HCT116 (cell line): ENCODE measurements around the gene TMEM178B. TPM values are rescaled to one million over a fixed set of nuclear protein-coding genes. Genes with fewer than 3 reads are reported as not detected.

ENCODE experiments used
- ATAC-seq: fragments of 200-7000 bp; cut with Tn5 transposase; 2 replicates; pipeline ENCODE4 v1.9.1; 2020; ENCODE audit warnings: mild to moderate bottlenecking, moderate library complexity
- BruUV-seq: library from RNA; stranded (reverse); fragments of 400-500 nt; replicated peaks from 2 replicates; lab custom pipeline; 2021; lab: Mats Ljungman, UMichigan
- CTCF ChIA-PET: fragments of 300-600 bp; sonication (Branson Sonifier 250); formaldehyde crosslinking; loops from one replicate; lab custom pipeline; 2021; ENCODE audit warnings: antibody characterized with exemption; lab: Charles Lee
- POLR2A ChIA-PET: fragments of 300-600, 350-600 bp; sonication (Branson Sonifier 250); formaldehyde crosslinking; loops from one replicate; lab custom pipeline; 2021; ENCODE audit warnings: antibody characterized with exemption; lab: Charles Lee
- RAD21 ChIA-PET, 2 experiments: fragments of 300-600 bp; sonication (Branson Sonifier 250); formaldehyde crosslinking; loops; one replicate each; lab custom pipeline; 2023; ENCODE audit warnings: low total read pairs in 2 of 2; ENCODE audit not compliant: uncharacterized antibody in 2 of 2, unreplicated experiment in 2 of 2, low non-redundant PET in 1 of 2; lab: Charles Lee
- DNase-seq: peaks from one replicate; pipeline ENCODE4 v3.0.0-alpha.2; 2010; ENCODE audit warnings: low read depth, low spot score
- H2AFZ ChIP-seq: fragments of 200-600 bp; shearing (Covaris generic), sonication (generic); 2 replicates; pipeline ENCODE4 v1.6.1; 2017; ENCODE audit warnings: low read depth, mixed run types, mixed read lengths, antibody characterized with exemption, low read length; ENCODE audit not compliant: poor library complexity, severe bottlenecking
- H3K27ac ChIP-seq: 2 replicates; pipeline ENCODE4 v1.5.1; 2012; ENCODE audit warnings: low read depth, low read length
- H3K27me3 ChIP-seq: fragments of 200-600 bp; sonication (generic); 2 replicates; pipeline ENCODE4 v1.6.1; 2016; ENCODE audit warnings: mixed run types, low read length, mixed read lengths; ENCODE audit not compliant: insufficient read depth
- H3K36me3 ChIP-seq, 2 experiments: fragments of 200-500 bp in 1 of 2; fragments of 200-600 bp in 1 of 2; sonication (Bioruptor generic) in 1 of 2; sonication (generic) in 1 of 2; 2 replicates each; pipeline versions ENCODE4 v1.5.1 to v1.6.1; 2014 to 2016; ENCODE audit warnings: low read length in 2 of 2, inconsistent platforms in 1 of 2, mixed read lengths in 1 of 2, mixed run types in 1 of 2; ENCODE audit not compliant: insufficient read depth in 2 of 2, control insufficient read depth in 1 of 2
- H3K4me1 ChIP-seq, 2 experiments: fragments of 200-600 bp in 1 of 2; sonication (generic) in 1 of 2; 2 replicates each; pipeline versions ENCODE4 v1.5.1 to v1.6.1; 2012 to 2017; ENCODE audit warnings: low read length in 2 of 2, inconsistent platforms in 1 of 2, mild to moderate bottlenecking in 1 of 2, mixed read lengths in 1 of 2, mixed run types in 1 of 2, moderate library complexity in 1 of 2; ENCODE audit not compliant: insufficient read depth in 2 of 2, control insufficient read depth in 1 of 2
- H3K4me2 ChIP-seq: fragments of 200-600 bp; sonication (generic); 2 replicates; pipeline ENCODE4 v1.6.1; 2017; ENCODE audit warnings: mixed run types, low read length, mixed read lengths
- H3K4me3 ChIP-seq, 2 experiments: fragments of 200-600 bp in 1 of 2; sonication (generic) in 1 of 2; replicated peaks in 1 of 2; 2 replicates each; pipeline ENCODE4 v1.5.1; 2011 to 2016; ENCODE audit warnings: low read length in 2 of 2, control low read depth in 1 of 2, low read depth in 1 of 2, mild to moderate bottlenecking in 1 of 2, mixed read lengths in 1 of 2, mixed run types in 1 of 2
- H3K79me2 ChIP-seq: fragments of 200-600 bp; sonication (generic); 2 replicates; pipeline ENCODE4 v1.6.1; 2017; ENCODE audit warnings: mild to moderate bottlenecking, mixed run types, low read length, moderate library complexity, mixed read lengths; ENCODE audit not compliant: insufficient read depth
- H3K9ac ChIP-seq: fragments of 200-600 bp; sonication (generic); 2 replicates; pipeline ENCODE4 v1.6.1; 2016; ENCODE audit warnings: low read length, mixed read lengths
- H3K9me2 ChIP-seq: fragments of 200-600 bp; sonication (generic), shearing (Covaris generic); 2 replicates; pipeline ENCODE4 v1.6.1; 2017; ENCODE audit warnings: mixed run types, mild to moderate bottlenecking, moderate library complexity; ENCODE audit not compliant: insufficient read depth
- H3K9me3 ChIP-seq, 2 experiments: fragments of 200-500 bp in 1 of 2; fragments of 200-600 bp in 1 of 2; sonication (Bioruptor generic) in 1 of 2; sonication (generic) in 1 of 2; 2 replicates each; pipeline ENCODE4 v1.6.1; 2014 to 2017; ENCODE audit warnings: low read length in 2 of 2, mixed read lengths in 2 of 2, inconsistent platforms in 1 of 2, low read depth in 1 of 2, mild to moderate bottlenecking in 1 of 2, mixed run types in 1 of 2, moderate library complexity in 1 of 2; ENCODE audit not compliant: control insufficient read depth in 1 of 2, insufficient read depth in 1 of 2
- H4K20me1 ChIP-seq: fragments of 200-600 bp; sonication (generic), shearing (Covaris generic); 2 replicates; pipeline ENCODE4 v1.6.1; 2017; ENCODE audit warnings: mixed run types, mild to moderate bottlenecking, moderate library complexity; ENCODE audit not compliant: insufficient read depth
- ATF3 ChIP-seq: IDR thresholded peaks from 2 replicates; pipeline ENCODE4 v1.6.1; 2012
- CTCF ChIP-seq, 3 experiments: fragments of 200-600 bp in 1 of 3; sonication (generic) in 1 of 3; IDR thresholded peaks in 2 of 3; conservative IDR thresholded peaks in 1 of 3; 2 replicates each; pipeline ENCODE4 v1.5.1; 2012 to 2017; ENCODE audit warnings: low read depth in 2 of 3, low read length in 2 of 3, antibody characterized with exemption in 1 of 3, borderline replicate concordance in 1 of 3, control low read depth in 1 of 3, mild to moderate bottlenecking in 1 of 3, mixed read lengths in 1 of 3, mixed run types in 1 of 3, moderate library complexity in 1 of 3; ENCODE audit not compliant: insufficient read depth in 1 of 3
- EGR1 ChIP-seq: IDR thresholded peaks from 2 replicates; pipeline ENCODE4 v1.6.1; 2012; ENCODE audit warnings: low read depth
- ELF1 ChIP-seq: IDR thresholded peaks from 2 replicates; pipeline ENCODE4 v1.6.1; 2012; ENCODE audit warnings: low read depth, borderline replicate concordance
- EZH2phosphoT487 ChIP-seq: fragments of 200-600 bp; IDR thresholded peaks from 2 replicates; pipeline ENCODE4 v1.6.1; 2018; ENCODE audit warnings: antibody characterized with exemption, borderline replicate concordance
- FOSL1 ChIP-seq: IDR thresholded peaks from 2 replicates; pipeline ENCODE4 v1.6.1; 2012; ENCODE audit warnings: low read depth
- REST ChIP-seq: IDR thresholded peaks from 2 replicates; pipeline ENCODE4 v1.6.1; 2012; ENCODE audit warnings: low read depth
- SIN3A ChIP-seq: IDR thresholded peaks from 2 replicates; pipeline ENCODE4 v1.6.1; 2012; ENCODE audit warnings: low read depth
- SP1 ChIP-seq: IDR thresholded peaks from 2 replicates; pipeline ENCODE4 v1.6.1; 2012; ENCODE audit warnings: low read depth
- YY1 ChIP-seq: IDR thresholded peaks from 2 replicates; pipeline ENCODE4 v1.6.1; 2011; ENCODE audit warnings: low read length, low read depth, moderate library complexity, mild to moderate bottlenecking; ENCODE audit not compliant: insufficient replicate concordance; ENCODE audit errors: extremely low read depth
- ZBTB33 ChIP-seq: IDR thresholded peaks from 2 replicates; pipeline ENCODE4 v1.6.1; 2011; ENCODE audit warnings: mild to moderate bottlenecking, low read length, moderate library complexity; ENCODE audit not compliant: insufficient replicate concordance; ENCODE audit errors: extremely low read depth
- ZFX ChIP-seq: fragments of 450-650 bp; IDR thresholded peaks from 2 replicates; pipeline ENCODE4 v1.6.1; 2017
- ZNF274 ChIP-seq: fragments of 200-500 bp; sonication (Bioruptor generic); IDR thresholded peaks from 2 replicates; pipeline ENCODE4 v1.6.1; 2014; ENCODE audit warnings: mild to moderate bottlenecking, low read depth, low read length, inconsistent platforms
- intact Hi-C: fragments of 100-400 bp; cut with micrococcal nuclease; formaldehyde crosslinking; loops from 2 replicates; pipeline ENCODE4 v1.10.0; 2022
- total RNA-seq: library from RNA; stranded (reverse); gene quantifications from one replicate; pipeline ENCODE4 v1.2.1, GENCODE V29; 2021; ENCODE audit not compliant: unreplicated experiment

The TMEM178B gene
- total RNA-seq, 1 experiment from 2014 or later: 0.02 TPM

- Histone ChIP-seq H3K36me3 (no peaks in the 10 kb centered on the region), H2AFZ (no peak overlapping the region), H3K9me3 (no peaks in the 10 kb centered on the region), H3K27ac (no peak overlapping the region), H3K4me2 (no peak overlapping the region), H3K4me1 (no peaks in the 10 kb centered on the region), H3K27me3 (peaks cover 22% of the 10 kb centered on the region), H3K79me2 (no peaks in the 10 kb centered on the region), H3K4me3 (no peak overlapping the region), H3K9me2 (no peaks in the 10 kb centered on the region), H4K20me1 (no peaks in the 10 kb centered on the region), H3K9ac (no peak overlapping the region)
- TF ChIP-seq SIN3A (no peak), SP1 (no peak), ZBTB33 (no peak)
- ChIA-PET RAD21 (no interaction called here), POLR2A (no interaction called here), CTCF (no interaction called here)
- intact Hi-C loops: no loop called here
- ATAC-seq (no peak), DNase-seq (no peak)
- BruUV-seq: no TSS peak
These were observed 230.4 kb downstream of the TMEM178B start for GRCh38 chr7:141304291-141304690.

GRCh38 chr7:141306081-141306480 is 232.2 kb downstream of the TMEM178B start:
- H3K4me2 ChIP-seq: no peak overlapping the region
- H3K27ac ChIP-seq: no peak overlapping the region
- H3K4me3 ChIP-seq: no peak overlapping the region
- no peaks in the 10 kb centered on the region for H3K9me3 ChIP-seq
- DNase-seq: no peak
- CTCF ChIA-PET: no interaction called here
- POLR2A ChIA-PET: no interaction called here
- no peak for ATAC-seq
- no TSS peak for BruUV-seq
- H3K27me3 ChIP-seq: peaks cover 17% of the 10 kb centered on the region
- H3K4me1 ChIP-seq: no peaks in the 10 kb centered on the region
- intact Hi-C loops: no loop called here
- no peak overlapping the region for H3K9ac ChIP-seq
- H3K9me2 ChIP-seq: no peaks in the 10 kb centered on the region
- H4K20me1 ChIP-seq: no peaks in the 10 kb centered on the region
- H3K36me3 ChIP-seq: no peaks in the 10 kb centered on the region
- H2AFZ ChIP-seq: no peak overlapping the region
- H3K79me2 ChIP-seq: no peaks in the 10 kb centered on the region
- RAD21 ChIA-PET: no interaction called here
- TF ChIP-seq ZNF274 (no peak), ZFX (no peak), YY1 (no peak), ATF3 (no peak), SIN3A (no peak), EGR1 (no peak), EZH2phosphoT487 (no peak), ELF1 (no peak), REST (no peak), CTCF (IDR thresholded peaks at IDR 0.05 in 2 of 3, conservative IDR thresholded peaks at IDR 0.05 in 1 of 3; ENCODE audit: borderline replicate concordance in 1 of 3, insufficient read depth in 1 of 3, low read depth in 2 of 3, low read length in 2 of 3) (no peak), FOSL1 (no peak)
